GM12864 (cell line): Measurements from ENCODE around the gene INPP5B.

Source experiments
- DNase-seq: peaks from one replicate; pipeline ENCODE4 v3.0.0-alpha.2; 2011; ENCODE audit warnings: low read depth
- H3K4me3 ChIP-seq: 2 replicates; pipeline ENCODE4 v1.5.1; 2011; ENCODE audit warnings: mild to moderate bottlenecking, low read depth, low read length, control low read depth
- TF ChIP-seq, protein P1 (sequence below): IDR thresholded peaks from 2 replicates; pipeline ENCODE4 v1.5.1; 2011; ENCODE audit warnings: low read depth, mild to moderate bottlenecking, moderate library complexity, low read length, control low read depth, inconsistent platforms; ENCODE audit errors: missing control alignments

The INPP5B gene

DNA sequence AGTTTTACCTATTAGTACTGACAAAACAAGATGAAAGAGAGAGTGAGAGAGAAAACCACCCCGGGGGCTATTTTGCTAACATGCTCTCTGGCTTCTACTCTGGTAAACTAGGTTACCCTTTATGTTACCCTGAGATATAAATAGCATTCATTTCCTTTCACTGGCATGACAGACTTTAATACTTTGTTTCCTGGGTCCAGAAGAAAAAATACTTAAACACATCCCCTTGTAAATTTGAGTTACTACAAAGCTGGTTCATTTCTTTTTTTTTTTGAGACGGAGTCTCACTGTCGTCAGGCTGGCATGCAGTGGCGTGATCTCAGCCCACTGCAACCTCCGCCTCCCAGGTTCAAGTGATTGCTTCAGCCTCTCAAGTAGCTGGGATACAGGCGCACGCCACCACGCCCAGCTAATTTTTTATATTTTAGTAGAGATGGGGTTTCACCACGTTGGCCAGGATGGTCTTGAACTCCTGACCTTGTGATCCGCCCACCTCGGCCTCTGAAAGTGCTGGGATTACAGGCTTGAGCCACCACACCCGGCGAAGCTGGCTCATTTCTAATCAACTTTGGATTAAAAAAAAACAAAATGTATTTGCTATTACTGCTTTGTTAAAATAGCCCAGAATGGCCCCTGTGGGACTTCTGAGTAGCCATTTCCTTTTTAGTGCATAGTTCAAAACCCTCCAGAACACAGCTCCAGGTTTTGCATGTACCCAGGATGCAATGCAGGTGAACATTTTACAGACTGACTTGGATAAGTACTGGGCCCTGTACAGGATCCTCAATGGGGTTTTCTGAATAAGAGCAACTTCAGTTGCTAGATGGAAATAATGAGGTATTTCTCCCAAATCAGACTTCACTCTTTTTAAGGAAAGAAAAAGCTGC is 20.6 kb downstream of the INPP5B start:
- no peak for DNase-seq
- H3K4me3 ChIP-seq: peak overlapping the region; percentile 27; the same call in 1 of the 2 replicates
- TF ChIP-seq, protein P1, sequence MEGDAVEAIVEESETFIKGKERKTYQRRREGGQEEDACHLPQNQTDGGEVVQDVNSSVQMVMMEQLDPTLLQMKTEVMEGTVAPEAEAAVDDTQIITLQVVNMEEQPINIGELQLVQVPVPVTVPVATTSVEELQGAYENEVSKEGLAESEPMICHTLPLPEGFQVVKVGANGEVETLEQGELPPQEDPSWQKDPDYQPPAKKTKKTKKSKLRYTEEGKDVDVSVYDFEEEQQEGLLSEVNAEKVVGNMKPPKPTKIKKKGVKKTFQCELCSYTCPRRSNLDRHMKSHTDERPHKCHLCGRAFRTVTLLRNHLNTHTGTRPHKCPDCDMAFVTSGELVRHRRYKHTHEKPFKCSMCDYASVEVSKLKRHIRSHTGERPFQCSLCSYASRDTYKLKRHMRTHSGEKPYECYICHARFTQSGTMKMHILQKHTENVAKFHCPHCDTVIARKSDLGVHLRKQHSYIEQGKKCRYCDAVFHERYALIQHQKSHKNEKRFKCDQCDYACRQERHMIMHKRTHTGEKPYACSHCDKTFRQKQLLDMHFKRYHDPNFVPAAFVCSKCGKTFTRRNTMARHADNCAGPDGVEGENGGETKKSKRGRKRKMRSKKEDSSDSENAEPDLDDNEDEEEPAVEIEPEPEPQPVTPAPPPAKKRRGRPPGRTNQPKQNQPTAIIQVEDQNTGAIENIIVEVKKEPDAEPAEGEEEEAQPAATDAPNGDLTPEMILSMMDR: no peak

DNA sequence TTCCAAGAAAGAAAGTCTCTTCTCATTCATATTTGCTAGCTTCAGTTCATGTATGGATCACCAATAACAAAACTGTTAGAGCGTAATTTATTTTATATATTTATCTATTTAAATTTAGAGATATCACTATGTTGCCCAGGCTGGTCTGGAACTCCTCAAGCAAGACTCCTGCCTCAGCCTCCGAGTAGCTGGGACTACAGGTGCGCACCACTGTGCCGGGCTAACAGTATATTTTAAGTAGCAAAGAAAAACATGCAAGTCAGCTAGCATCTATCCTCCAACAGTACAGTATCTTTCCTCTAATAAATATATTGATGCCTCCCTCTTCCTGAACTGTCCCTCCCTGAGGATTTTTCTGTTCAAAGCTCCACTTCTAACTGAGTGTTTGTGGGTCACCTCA is 21.5 kb downstream of the INPP5B start:
- TF ChIP-seq, protein P1: no peak
- no peak for DNase-seq
- no peak overlapping the region; the same call in 1 of the 2 replicates for H3K4me3 ChIP-seq

DNA sequence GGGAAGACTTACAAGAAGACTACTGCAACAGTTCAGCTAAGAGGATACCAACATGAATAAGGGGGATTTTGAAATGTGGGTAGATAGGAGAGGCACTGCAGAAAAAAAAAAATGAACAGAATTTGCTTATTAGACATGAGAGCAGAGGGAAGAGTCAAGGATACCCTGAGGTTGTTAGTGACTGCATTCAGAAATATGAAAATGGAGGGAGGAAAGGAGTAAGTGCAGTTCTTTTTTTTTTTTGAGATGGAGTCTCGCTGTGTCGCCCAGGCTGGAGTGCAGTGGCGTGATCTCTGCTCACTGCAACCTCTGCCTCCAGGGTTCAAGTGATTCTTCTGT is 23.3 kb downstream of the INPP5B start:
- no peak for DNase-seq
- TF ChIP-seq, protein P1: no peak
- no peak overlapping the region for H3K4me3 ChIP-seq

DNA sequence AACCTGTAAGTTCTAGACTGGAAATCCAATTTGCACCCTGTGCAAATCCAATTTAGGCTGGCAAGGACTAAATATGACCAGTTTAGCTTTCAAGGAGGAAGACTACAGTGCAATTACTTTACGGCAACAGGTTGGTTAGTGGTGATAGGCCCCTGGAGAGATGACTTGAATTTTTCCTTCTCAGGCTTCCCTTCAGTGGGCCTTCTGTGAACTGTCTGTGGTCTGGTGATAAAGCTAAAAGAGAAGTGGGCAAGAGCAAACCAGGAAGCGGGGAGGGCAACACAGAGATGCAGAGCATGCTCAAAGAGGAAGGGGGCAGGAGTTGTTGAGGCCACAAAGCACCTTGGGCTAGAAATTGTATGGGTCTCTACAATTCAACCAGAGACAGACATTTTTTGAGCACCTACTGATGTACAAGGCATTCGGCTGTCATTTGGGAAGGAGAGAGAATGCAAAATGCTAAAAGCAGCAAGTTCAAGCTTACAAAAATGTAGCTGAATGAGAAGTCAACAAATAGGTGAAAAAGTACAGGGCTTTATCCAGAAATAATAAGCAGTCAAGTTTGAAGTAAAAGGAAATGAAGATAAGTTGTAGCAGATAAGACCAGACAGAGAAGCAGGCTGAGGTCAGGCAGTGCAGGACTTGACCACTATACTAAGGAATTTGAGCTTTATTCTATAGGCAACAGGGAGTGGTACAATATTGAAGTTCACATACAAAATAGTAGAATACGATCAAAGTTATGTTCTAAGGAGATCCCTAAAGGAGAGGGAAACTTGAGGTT is 23.9 kb downstream of the INPP5B start:
- TF ChIP-seq, protein P1: peak; percentile 11
- DNase-seq: peak; percentile 81
- no peak overlapping the region for H3K4me3 ChIP-seq

DNA sequence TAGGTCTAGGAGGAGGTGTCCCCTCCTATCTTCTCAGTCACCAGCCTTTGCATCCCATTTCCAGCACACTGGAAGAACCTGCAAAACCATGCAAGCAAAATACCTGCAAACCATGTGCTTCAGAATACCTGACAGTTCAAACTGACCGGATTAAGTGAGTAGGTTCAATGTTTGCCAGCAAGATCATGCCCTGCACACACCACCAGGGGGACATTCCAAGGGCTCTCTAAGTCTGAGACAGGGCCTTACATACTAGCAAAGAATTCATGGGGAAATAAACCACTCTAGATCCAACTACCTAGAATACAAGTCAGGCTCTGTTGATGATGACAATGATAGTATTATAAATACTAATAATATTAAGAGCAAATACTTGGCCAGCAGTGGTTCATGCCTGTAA is 27.6 kb downstream of the INPP5B start:
- no peak overlapping the region for H3K4me3 ChIP-seq
- no peak for DNase-seq
- TF ChIP-seq, protein P1: peak; percentile 79

DNA sequence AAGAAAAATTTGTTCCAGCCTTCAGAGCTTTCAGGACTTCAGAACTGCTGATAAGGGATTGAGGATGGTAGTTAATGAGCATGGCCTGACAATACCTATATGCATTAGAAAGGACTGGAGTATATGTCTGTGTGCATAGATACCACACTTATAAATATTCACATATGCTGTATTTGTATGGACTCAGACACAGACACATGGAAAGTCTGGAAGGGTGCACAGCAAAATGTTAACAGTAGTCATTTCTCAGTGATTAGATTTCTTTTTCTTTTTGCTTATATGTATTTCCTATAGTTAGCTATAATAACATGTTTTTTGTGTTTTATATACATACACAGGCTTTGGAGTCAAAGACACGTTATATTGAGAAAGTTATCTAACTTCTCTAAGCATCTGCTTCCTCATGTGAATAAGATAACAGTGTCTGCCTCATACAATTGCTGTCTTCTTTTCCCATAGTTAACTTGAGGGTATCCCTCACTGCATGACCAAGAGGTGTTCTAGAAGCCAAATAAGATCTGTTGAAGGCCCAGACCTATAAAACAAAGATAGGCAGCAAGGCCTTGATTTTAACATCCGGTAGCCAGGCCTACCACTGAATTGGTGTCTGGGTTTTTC is 31.3 kb downstream of the INPP5B start:
- TF ChIP-seq, protein P1: no peak
- DNase-seq: no peak
- no peak overlapping the region for H3K4me3 ChIP-seq
